Limb (tissue), 2 donors: Measurements from ENCODE around the gene RAPGEF5.

ENCODE experiments used
- DNase-seq, 2 donors: peaks; one replicate each; pipeline ENCODE4 v3.0.0-alpha.2; 2016; ENCODE audit errors: extremely low spot score in 2 of 2

The RAPGEF5 gene

GRCh38 chr7:22127835-22128527 is 229.0 kb downstream of the RAPGEF5 start:
- DNase-seq: no peak

DNA sequence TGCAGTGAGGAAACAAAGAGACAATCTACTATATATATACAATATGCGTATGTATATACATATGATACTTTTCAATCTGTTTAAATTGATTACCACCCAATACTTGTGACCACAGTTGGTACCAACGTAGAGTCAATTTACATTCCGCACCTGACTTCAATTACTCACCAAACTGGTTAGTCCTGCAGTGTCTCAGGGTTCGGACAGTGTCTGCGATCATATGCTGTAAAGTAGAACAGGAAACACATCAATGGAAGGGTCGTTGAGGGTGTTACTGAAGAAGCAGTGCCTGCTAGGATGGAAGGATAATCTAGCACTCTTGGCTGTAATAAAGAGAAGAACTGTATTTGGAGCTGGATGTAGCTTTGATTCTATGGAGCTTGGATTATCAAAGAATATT is 231.5 kb downstream of the RAPGEF5 start:
- DNase-seq: no peak

GRCh38 chr7:22124941-22125340 is 232.0 kb downstream of the RAPGEF5 start:
- DNase-seq: no peak

GRCh38 chr7:22123139-22123538 is 233.8 kb downstream of the RAPGEF5 start:
- peak in 1 of 2 donors; percentile 17 for DNase-seq

GRCh38 chr7:22121702-22122474 is 235.1 kb downstream of the RAPGEF5 start:
- peak in 1 of 2 donors; percentile 29 for DNase-seq

DNA sequence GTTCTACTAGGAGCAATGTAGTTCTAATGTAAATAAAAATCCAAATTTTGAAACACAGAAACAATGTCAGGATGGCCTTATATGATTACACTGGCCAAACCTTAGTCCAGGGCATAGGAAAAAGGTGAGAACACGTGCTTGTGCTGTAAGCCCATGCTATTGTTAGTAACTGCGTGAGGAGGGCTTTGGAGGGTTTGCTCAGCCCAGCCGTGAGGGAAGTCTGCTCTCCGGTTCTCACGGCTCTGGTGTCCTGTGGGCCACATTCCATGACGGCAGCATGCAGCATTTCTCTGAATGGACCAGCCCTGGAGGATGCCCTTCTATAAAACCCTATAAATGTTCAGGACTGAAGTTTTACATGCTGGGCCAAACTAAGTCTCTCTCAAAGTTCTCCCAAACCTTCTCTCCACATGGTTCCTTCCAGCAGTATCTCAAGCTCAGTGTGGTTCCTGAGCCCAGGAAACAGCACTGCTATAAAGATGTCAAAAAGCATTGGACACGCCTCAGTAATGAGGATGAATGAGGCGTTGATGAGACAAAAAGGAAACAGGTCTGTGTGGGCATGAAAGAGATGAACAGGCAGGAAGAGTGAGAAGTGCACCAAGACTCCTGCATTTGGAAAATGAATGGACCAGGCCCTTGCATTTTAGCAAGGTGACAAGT is 236.4 kb downstream of the RAPGEF5 start:
- peak in 1 of 2 donors; percentile 14 for DNase-seq

DNA sequence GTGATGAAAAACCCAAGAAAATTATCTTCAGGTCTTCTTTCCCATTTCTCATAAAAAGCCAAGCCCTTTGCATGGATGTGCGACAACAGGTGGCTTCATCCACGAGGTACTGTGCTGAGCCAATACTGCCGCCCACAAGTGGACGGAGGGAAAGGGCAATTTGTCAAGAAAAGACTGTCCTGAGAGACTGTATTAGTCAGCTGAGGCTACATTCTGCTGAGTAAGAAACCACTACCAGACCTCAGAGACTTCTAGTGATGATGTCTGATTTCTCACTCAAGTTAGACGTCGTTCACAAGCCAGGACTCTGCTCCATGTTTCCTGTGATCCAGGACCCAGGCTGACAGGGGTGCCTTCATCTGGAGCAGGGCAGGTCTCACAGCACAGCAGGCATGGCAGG is 239.7 kb downstream of the RAPGEF5 start:
- DNase-seq: peak in 1 of 2 donors; percentile 6

DNA sequence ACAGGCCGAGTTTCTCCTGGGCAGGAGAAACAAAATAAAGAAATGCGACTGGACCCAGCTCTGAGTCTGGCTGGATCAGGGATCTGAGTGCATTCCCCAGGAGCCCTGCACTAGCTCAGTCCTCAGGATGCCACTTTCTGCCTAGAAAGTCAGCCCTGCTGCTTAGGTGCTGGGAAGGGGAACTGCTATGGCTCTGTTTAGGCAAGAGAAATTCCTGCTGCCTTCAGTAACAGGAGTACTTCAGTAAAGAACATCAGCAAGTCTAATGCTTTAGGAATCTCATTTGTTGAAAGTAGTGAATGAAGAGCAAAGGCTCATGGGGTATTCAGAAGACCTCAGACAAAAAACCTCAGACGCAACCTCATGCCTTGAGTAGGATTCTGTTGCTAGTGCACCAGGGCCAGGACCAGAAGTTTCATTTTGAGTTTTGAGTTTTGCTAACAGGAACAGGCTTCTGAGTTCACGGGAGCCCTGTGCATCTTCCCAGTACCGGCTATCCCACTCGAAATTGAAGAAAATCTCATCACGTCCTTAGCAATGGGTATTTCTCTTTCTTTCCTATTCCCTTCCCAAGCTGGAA is 240.4 kb downstream of the RAPGEF5 start:
- DNase-seq: no peak

GRCh38 chr7:22115689-22116088 is 241.3 kb downstream of the RAPGEF5 start:
- DNase-seq: no peak

GRCh38 chr7:22114440-22114981 is 242.4 kb downstream of the RAPGEF5 start:
- DNase-seq: no peak

- peak in 1 of 2 donors; percentile 19 for DNase-seq
Measured at GRCh38 chr7:22113041-22113440, 243.9 kb downstream of the RAPGEF5 start.

DNA sequence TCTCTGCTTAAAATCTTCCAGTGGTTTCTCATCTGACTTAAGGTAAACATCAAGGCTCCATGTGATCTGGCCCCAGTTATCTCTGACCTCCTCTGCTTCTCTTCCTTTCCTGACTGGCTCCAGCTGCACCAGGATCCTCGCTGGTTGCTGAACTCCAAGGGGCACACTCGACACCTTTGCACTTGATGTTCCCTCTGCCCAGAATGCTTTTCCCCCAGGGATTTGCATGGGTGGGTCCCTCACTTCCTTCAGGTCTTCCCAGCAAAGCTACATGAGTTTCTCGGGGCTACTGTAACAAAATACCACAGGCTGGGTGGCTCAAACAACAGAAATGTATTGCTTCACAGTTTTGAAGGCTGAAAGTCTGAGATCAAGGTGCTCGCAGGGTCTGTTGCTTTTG is 245.3 kb downstream of the RAPGEF5 start:
- no peak for DNase-seq

DNA sequence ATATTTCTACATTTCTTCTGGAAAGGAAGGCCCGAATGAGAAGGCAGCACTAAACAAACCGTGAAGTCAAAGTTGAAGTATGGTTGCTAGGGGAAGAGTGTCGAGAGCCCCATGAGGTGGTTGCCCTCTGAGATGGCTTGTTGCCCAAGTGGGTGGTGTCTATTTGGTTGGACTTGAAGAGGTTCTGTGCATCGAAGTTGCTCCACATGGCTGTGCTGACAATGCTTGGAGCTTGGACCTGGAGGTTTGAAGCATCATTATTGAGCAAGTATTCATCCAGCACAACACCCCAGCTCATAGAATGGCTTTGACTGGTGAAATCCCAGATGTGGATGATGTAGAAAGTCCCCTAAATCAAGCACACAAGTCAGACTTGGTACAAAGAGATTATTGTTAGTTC is 246.1 kb downstream of the RAPGEF5 start:
- DNase-seq: no peak

GRCh38 chr7:22110227-22110839 is 246.6 kb downstream of the RAPGEF5 start:
- DNase-seq: peak; percentile 84 to 89

- no peak for DNase-seq
Measured at GRCh38 chr7:22109761-22110160, 247.2 kb downstream of the RAPGEF5 start.

- DNase-seq: no peak
Measured at GRCh38 chr7:22108151-22108845, 248.7 kb downstream of the RAPGEF5 start.

DNA sequence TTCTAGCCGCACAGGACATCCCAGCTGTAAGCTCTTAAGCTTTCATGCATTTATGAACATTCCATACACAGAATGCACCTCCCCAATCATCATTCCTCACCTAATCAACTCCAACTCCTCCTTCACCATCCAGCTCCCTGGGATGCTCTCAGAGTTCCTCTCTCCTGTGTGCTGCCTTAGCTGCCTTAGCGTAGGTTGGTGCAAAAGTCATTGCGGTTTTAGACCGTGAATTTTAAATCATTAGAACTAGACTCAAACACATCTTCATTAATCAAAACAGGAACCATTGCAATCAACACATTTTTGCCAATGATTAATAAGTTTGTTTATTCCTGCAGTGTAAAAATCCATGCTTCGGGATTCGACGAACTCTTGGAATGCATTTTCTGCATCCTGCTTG is 251.4 kb downstream of the RAPGEF5 start:
- DNase-seq: no peak

GRCh38 chr7:22094413-22095342 is 262.3 kb downstream of the RAPGEF5 start:
- no peak for DNase-seq

GRCh38 chr7:22093936-22094335 is 263.0 kb downstream of the RAPGEF5 start:
- no peak for DNase-seq

DNA sequence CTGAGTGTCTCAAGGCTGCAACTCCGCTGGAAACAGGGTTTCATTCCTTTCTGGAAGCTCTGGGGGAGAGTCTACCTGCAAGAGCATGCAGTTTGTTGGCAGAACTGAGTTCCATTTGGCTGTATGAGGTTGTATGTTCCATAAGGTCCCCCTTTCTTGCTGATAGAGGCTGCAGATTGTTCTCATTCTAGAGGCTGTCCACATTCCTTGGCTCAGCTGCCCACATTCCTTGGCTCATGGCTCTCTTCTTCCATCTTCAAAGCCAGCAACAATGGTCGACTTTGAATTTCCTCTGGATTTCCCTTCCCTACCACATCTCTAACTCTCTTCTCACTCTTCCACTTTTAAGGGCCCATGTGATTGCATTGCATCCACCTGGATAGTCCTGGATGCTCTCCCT is 264.0 kb downstream of the RAPGEF5 start:
- peak in 1 of 2 donors; percentile 68 for DNase-seq
